Endometrial microvascular endothelial cells (primary cell): Measurements from ENCODE around the gene OVOL1. TPM values are rescaled to one million over a fixed set of nuclear protein-coding genes. Genes with fewer than 3 reads are reported as not detected.

ENCODE experiments used
- in situ Hi-C: cut with HindIII; loops from 2 replicates; pipeline ENCODE4 v1.10.0; 2017; ENCODE audit warnings: low sequenced_read_pairs, low pct_unique_long_range_greater_than_20kb; ENCODE audit errors: inconsistent ontology term
- total RNA-seq: library from RNA; depleted of rRNA; stranded (reverse); fragments of >200 nt; gene quantifications from one replicate; pipeline ENCODE4 v1.2.3, GENCODE V29; 2015; ENCODE audit errors: inconsistent ontology term

OVOL1 gene
- total RNA-seq, 1 donor from 2014 or later = not detected

GRCh38 chr11:65789230-65790103, 2.6 kb downstream of the OVOL1 start:
- in situ Hi-C loops = no loop called here

DNA sequence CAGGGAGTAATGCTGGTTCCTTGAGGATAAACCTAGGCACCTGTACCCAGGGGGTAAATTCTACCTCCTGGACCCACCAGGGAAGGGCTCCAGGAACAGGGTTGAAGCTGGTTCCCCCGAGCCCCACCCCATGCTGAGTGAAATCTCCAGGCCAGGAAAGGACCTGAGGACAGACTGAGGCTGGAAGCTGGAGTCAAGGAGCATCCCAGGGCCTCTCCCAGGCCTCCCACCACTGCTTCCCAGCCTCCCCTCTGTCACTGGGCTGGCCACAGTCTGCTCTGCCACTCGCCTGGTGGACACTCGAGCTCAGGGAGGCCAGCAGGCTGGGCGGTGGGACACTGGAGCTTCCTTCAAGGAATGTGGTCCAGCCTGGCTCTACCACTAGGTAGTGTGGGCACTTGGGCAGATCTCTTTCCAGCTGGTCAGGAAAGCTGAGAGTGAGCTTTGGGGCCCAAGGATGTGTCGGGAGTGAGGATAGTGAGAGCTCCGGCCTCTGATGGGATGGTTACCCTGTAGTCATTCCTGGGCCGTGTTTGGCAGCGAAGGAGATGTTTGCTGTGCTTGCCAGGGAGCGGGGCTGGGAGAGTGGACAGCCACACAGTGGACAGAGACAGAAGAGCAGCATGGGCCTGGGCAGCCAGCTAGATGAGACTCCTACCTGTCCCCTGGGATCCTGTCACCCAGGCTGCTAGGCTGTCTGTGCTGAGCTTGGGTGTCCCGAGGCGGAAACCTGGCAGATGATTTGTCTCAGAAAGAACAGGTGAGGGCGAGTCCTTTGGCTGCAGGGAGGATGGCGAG, 3.4 kb downstream of the OVOL1 start:
- in situ Hi-C loops = no loop called here

DNA sequence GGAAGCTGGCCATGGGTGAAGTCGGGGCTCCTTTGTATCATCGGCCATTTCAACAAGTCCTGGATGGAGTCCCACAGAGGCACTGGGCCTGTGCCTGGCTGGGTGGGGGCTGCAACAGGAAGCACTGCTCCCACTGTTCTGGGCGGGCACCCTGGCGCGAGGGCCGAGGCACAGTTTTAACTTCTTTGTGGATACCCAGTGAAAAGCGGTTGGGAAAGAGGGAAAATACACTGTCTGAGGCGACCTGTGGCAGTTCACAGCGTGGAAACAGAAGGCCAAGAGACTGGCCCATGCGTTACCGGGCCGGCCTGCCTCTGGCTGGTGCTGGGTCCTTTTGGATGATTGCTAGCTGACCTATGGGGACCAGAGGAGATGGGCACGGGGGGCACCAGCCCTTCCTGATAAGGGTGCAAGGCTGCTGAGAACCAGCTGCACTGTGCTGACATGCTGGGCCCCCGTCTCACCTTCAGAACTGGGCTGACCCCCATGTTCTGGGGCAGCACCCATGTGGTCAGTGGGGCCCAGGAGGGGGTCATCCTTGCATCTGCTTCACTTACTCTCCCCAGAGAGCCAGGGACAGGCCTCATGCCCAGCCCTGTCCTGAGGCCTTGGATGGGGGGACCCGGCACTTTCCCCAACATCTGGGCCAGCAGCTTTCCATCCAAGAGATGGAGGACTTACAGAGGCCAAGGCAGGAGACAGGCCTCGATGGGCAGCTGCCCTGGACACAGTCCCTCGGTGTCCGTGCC, 4.2 kb downstream of the OVOL1 start:
- in situ Hi-C loops = no loop called here

DNA sequence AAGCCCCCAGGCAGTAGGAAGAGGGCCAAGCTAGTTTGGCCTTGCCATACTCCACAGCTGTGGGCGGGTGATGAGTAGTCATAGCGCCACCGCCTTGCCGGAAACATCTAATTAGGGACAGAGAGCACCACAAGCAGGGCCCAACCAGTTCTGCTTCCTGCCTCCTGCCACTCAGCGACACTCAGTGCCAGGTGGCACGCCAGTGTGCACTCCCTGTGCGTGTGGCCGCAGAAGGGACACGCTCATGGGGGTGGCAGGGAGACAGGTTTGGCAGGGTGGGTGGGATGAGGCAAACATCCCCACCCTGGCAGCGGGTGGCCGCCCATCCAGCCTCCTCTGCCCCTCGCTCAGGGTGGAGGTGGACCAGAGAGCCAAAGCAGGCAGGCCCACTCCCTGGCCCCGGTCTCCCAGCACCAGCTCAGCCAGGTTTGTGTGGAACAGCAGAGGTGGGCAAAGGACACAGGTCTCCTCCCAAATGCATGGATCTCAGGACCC, 4.9 kb downstream of the OVOL1 start:
- in situ Hi-C loops = no loop called here

GRCh38 chr11:65792456-65792855, 5.6 kb downstream of the OVOL1 start:
- in situ Hi-C loops = no loop called here

GRCh38 chr11:65793144-65793581, 6.3 kb downstream of the OVOL1 start:
- in situ Hi-C loops = no loop called here

GRCh38 chr11:65793625-65794400, 7.0 kb downstream of the OVOL1 start:
- in situ Hi-C loops = no loop called here

- in situ Hi-C loops = no loop called here
These were observed 8.0 kb downstream of the OVOL1 start for GRCh38 chr11:65794570-65795510.

DNA sequence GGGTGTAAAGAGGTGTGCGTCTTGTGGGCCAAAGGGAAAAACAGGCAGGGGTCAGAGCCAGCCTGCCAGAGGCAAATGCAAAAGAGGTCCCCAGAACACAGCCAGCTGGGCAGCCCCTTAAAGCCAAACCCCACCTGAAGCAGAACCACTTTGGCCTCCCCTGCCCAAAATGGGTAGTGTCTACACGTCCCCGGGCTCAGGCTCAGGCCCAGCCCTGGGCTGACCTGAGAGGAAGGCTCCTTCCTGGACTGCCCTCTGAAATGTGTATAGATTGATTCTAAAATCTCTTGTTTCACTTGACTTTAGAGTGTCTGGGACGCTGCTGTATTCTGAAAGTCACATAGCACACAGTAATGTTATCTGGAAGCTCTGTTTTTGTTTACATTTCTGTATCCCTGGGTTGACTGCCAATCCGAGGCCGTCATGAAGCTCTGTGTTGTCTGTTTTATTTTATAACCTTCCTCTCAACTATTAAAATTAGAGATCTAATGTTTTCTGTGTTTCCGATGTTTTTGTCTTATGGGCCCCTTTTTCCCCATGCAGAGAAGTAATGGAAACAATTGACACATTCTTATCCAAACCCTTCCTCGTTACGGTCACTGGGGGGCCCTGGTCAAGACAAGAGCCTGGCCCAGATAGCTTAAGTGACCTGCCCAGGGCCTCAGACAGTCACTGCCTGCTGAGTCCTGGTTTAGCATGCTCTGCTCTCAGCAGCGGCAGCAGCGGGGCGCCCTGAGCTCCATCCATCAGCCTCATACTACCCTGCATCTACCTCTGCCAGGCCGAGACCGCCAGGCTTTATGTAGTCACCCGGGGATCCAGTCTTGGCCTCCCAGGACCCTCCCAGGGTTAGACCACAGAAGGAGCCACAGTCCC, 10.1 kb downstream of the OVOL1 start:
- in situ Hi-C loops = no loop called here

GRCh38 chr11:65797711-65798110, 10.8 kb downstream of the OVOL1 start:
- in situ Hi-C loops = no loop called here

- in situ Hi-C loops = no loop called here
These were observed 12.0 kb downstream of the OVOL1 start for GRCh38 chr11:65798882-65799281.

GRCh38 chr11:65801153-65801987, 14.5 kb downstream of the OVOL1 start:
- in situ Hi-C loops = no loop called here

DNA sequence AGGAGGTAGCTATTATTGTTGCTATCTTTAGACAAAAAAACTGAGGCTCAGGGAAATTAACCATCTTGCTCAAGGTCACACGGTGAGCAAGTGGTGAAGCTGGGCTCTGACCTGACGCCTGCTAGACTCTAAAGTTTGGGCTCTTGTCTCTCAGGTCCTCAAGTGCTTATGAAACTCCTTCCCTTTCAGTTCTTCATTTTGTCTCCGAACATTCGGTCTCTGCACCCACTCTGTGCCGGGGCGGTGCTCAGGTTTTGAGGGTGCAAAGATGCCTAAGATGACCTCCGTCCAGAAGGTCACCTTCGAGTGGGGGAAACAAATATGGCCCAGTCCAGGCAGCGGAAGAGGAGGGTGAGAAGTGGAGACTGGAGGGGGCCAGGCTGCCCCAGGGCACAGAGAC, 16.0 kb downstream of the OVOL1 start:
- in situ Hi-C loops = no loop called here

- in situ Hi-C loops = no loop called here
These were observed 17.1 kb downstream of the OVOL1 start for GRCh38 chr11:65803797-65804492.

- in situ Hi-C loops = no loop called here
These were observed 20.1 kb downstream of the OVOL1 start for GRCh38 chr11:65806979-65807378.
